NCI-H1436 treated with DMSO at 0.1 percent for 48 hours (cell line): ENCODE data around the gene SCD5.
A peak's percentile ranks its signal among the peaks of the same experiment; 100 is the strongest.
"Not testable (repeated sequence)": the region's sequence is repeated elsewhere in the genome, so short reads cannot be mapped to it uniquely, and the experiment has no call there.

ENCODE experiments used
- DNase-seq: peaks from one replicate; lab custom pipeline; 2025; lab: John Stamatoyannopoulos, UW

SCD5 gene

GRCh38 chr4:82798168-82799005 is at the start of gene SCD5:
SCD5 (minus strand) TSS chr4:82798796; CDS start chr4:82798537, 259 bp downstream.
- DNase-seq = peak; percentile 69

GRCh38 chr4:82842593-82842992 is 44.0 kb upstream of the SCD5 start:
- DNase-seq = no peak

- no peak for DNase-seq
Measured at GRCh38 chr4:82839624-82840023, 41.0 kb upstream of the SCD5 start.

GRCh38 chr4:82833696-82834313 is 35.2 kb upstream of the SCD5 start:
- no peak for DNase-seq

- not testable (repeated sequence) for DNase-seq
Measured at GRCh38 chr4:82833060-82833459, 34.5 kb upstream of the SCD5 start.

- no peak for DNase-seq
Measured at GRCh38 chr4:82825425-82825824, 26.8 kb upstream of the SCD5 start.

GRCh38 chr4:82823062-82823461 is 24.5 kb upstream of the SCD5 start:
- DNase-seq = no peak

- DNase-seq = no peak
Measured at GRCh38 chr4:82820689-82821088, 22.1 kb upstream of the SCD5 start.

- no peak for DNase-seq
Measured at GRCh38 chr4:82818664-82819662, 20.4 kb upstream of the SCD5 start.

- not testable (repeated sequence) for DNase-seq
Measured at GRCh38 chr4:82816874-82817273, 18.3 kb upstream of the SCD5 start.

- DNase-seq = no peak
Measured at GRCh38 chr4:82814034-82814433, 15.4 kb upstream of the SCD5 start.

GRCh38 chr4:82811838-82812341 is 13.3 kb upstream of the SCD5 start:
- DNase-seq = no peak

- no peak for DNase-seq
Measured at GRCh38 chr4:82811392-82811791, 12.8 kb upstream of the SCD5 start.

GRCh38 chr4:82810176-82810575 is 11.6 kb upstream of the SCD5 start:
- no peak for DNase-seq

GRCh38 chr4:82809619-82810018 is 11.0 kb upstream of the SCD5 start:
- DNase-seq = no peak

- no peak for DNase-seq
Measured at GRCh38 chr4:82803746-82804145, 5.2 kb upstream of the SCD5 start.

- DNase-seq = no peak
Measured at GRCh38 chr4:82802911-82803310, 4.3 kb upstream of the SCD5 start.

GRCh38 chr4:82801910-82802521 is 3.4 kb upstream of the SCD5 start:
- DNase-seq = no peak

- peak; percentile 14 for DNase-seq
Measured at GRCh38 chr4:82799006-82799881, 648 bp upstream of the SCD5 start.

GRCh38 chr4:82797405-82798111 is 1.0 kb downstream of the SCD5 start:
- DNase-seq = no peak
